Keratinocyte (primary cell): ENCODE measurements around the gene GFOD2.

Experiments used
- EZH2 ChIP-seq: IDR thresholded peaks from one replicate; pipeline ENCODE4 v1.6.1; 2012; ENCODE audit warnings: inconsistent platforms, mild to moderate bottlenecking, low read length, moderate library complexity
- TF ChIP-seq, protein P1 (sequence below), 3 experiments: IDR thresholded peaks in 1 of 3; conservative IDR thresholded peaks in 1 of 3; optimal IDR thresholded peaks in 1 of 3; 2 replicates in 2 of 3; 3 replicates in 1 of 3; pipeline versions ENCODE3 to v1.5.1; 2011; ENCODE audit warnings: low read length in 3 of 3, mild to moderate bottlenecking in 3 of 3, moderate library complexity in 2 of 3, control low read depth in 1 of 3, inconsistent platforms in 1 of 3; ENCODE audit not compliant: insufficient read depth in 2 of 3; ENCODE audit errors: extremely low read depth in 1 of 3

DNA sequence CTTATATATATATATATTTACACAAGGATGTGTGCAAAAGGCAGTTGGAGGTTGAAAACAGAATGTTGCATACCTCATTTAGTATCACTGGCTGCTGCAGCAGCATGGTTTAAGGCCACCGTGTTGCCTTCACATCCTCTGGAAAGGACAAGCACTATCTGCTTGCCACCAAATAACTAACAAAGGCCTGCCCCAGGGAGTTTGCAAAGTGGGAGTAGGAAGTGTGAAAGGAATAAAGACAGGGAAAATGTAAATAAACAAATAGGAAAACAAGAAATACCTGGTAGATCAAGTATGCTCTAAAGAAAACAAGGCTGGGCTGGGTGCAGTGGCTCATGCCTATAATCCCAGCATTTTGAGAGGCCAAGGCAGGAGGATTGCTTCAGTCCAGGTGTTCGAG is 33.5 kb upstream of the GFOD2 start:
- TF ChIP-seq EZH2, result no peak
- TF ChIP-seq, protein P1, sequence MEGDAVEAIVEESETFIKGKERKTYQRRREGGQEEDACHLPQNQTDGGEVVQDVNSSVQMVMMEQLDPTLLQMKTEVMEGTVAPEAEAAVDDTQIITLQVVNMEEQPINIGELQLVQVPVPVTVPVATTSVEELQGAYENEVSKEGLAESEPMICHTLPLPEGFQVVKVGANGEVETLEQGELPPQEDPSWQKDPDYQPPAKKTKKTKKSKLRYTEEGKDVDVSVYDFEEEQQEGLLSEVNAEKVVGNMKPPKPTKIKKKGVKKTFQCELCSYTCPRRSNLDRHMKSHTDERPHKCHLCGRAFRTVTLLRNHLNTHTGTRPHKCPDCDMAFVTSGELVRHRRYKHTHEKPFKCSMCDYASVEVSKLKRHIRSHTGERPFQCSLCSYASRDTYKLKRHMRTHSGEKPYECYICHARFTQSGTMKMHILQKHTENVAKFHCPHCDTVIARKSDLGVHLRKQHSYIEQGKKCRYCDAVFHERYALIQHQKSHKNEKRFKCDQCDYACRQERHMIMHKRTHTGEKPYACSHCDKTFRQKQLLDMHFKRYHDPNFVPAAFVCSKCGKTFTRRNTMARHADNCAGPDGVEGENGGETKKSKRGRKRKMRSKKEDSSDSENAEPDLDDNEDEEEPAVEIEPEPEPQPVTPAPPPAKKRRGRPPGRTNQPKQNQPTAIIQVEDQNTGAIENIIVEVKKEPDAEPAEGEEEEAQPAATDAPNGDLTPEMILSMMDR (optimal IDR thresholded peaks at IDR 0.05 in 1 of 3, IDR thresholded peaks at IDR 0.05 in 1 of 3, conservative IDR thresholded peaks at IDR 0.05 in 1 of 3; ENCODE audit: extremely low read depth in 1 of 3, insufficient read depth in 2 of 3, low read length in 3 of 3), result no peak
